Lower leg skin (tissue), 4 donors: ENCODE results near the gene APOL2. TPM values are rescaled to one million over a fixed set of nuclear protein-coding genes. Genes with fewer than 3 reads are reported as not detected.

Experiments
- DNase-seq, 2 donors: peaks; one replicate each; pipeline ENCODE4 v3.0.0-alpha.2; 2019; ENCODE audit warnings: low spot score in 2 of 2
- H3K4me3 ChIP-seq: fragments of 200-600 bp; sonication (generic); 2 replicates; pipeline ENCODE4 v1.5.1; 2017; ENCODE audit warnings: mild to moderate bottlenecking, low read depth; ENCODE audit not compliant: poor library complexity, severe bottlenecking
- CTCF ChIP-seq, 3 donors: fragments of 450-650 bp; IDR thresholded peaks; one replicate each; pipeline ENCODE4 v1.5.1; 2016; ENCODE audit warnings: antibody characterized with exemption in 3 of 3, mild to moderate bottlenecking in 3 of 3, moderate library complexity in 2 of 3
- POLR2A ChIP-seq, 2 donors: fragments of 450-650 bp; IDR thresholded peaks; one replicate each; pipeline ENCODE4 v1.6.1; 2016 to 2017; ENCODE audit warnings: antibody characterized with exemption in 2 of 2, mild to moderate bottlenecking in 1 of 2, moderate library complexity in 1 of 2
- whole genome bisulfite sequencing, 2 donors: methylation state at CpG; one replicate each; pipeline ENCODE4 v1.1.5; 2018; 5-methylcytosine and 5-hydroxymethylcytosine counted together
- intact Hi-C: fragments of 100-400 bp; cut with DNase I; formaldehyde crosslinking; loops from one replicate; pipeline ENCODE4 v1.15.0; 2023; ENCODE audit warnings: low total_unique reads
- total RNA-seq, 4 donors: library from RNA; depleted of rRNA; stranded (reverse); fragments of >200 nt; gene quantifications; one replicate each; pipeline ENCODE4 v1.1.0, GENCODE V29; 2016

APOL2 gene
- total RNA-seq, 4 donors from 2014 or later = 14.2 to 24.8 (median 20.0) TPM

- H3K4me3 ChIP-seq = no peak overlapping the region
- intact Hi-C loops = no loop called here
- TF ChIP-seq CTCF (IDR thresholded peaks at IDR 0.05) (no peak), POLR2A (IDR thresholded peaks at IDR 0.05) (no peak)
- no peak for DNase-seq
- WGBS, 2 donors = 80 to 87% methylated on average over 8 of the region's 8 CpGs
These were observed 11.5 kb downstream of the APOL2 start for GRCh38 chr22:36227806-36228205.

GRCh38 chr22:36227396-36227795 is 11.9 kb downstream of the APOL2 start:
- H3K4me3 ChIP-seq = no peak overlapping the region
- DNase-seq = no peak
- TF ChIP-seq POLR2A (IDR thresholded peaks at IDR 0.05) (no peak), CTCF (IDR thresholded peaks at IDR 0.05) (no peak)
- intact Hi-C loops = no loop called here
- WGBS, 2 donors = 92% methylated on average over 9 of the region's 9 CpGs

- 96 to 97% methylated on average over 5 of the region's 5 CpGs for WGBS, 2 donors
- intact Hi-C loops = no loop called here
- H3K4me3 ChIP-seq = no peak overlapping the region
- TF ChIP-seq CTCF (IDR thresholded peaks at IDR 0.05) (no peak), POLR2A (IDR thresholded peaks at IDR 0.05) (no peak)
- DNase-seq = peak in 1 of 2 donors; percentile 56
These were observed 13.1 kb downstream of the APOL2 start for GRCh38 chr22:36226189-36226588.

GRCh38 chr22:36225333-36225922 is 13.9 kb downstream of the APOL2 start:
- WGBS, 2 donors = 74 to 78% methylated on average over 9 of the region's 9 CpGs
- intact Hi-C loops = no loop called here

GRCh38 chr22:36224245-36224644 is 15.1 kb downstream of the APOL2 start:
- no peak overlapping the region for H3K4me3 ChIP-seq
- TF ChIP-seq POLR2A (IDR thresholded peaks at IDR 0.05) (no peak), CTCF (IDR thresholded peaks at IDR 0.05) (no peak)
- DNase-seq = peak in 1 of 2 donors; percentile 52
- 93% methylated on average over 4 of the region's 4 CpGs for WGBS, 2 donors
- intact Hi-C loops = no loop called here

More at GRCh38 chr22:36225333-36225922, 13.9 kb downstream of the APOL2 start:
- no peak overlapping the region for H3K4me3 ChIP-seq
- DNase-seq = peak in 1 of 2 donors; percentile 77
- no peak for TF ChIP-seq POLR2A (IDR thresholded peaks at IDR 0.05)
- TF ChIP-seq CTCF (IDR thresholded peaks at IDR 0.05) = no peak

GRCh38 chr22:36223504-36223903 is 15.8 kb downstream of the APOL2 start:
- WGBS, 2 donors = 89 to 91% methylated on average over 8 of the region's 8 CpGs

More at GRCh38 chr22:36223504-36223903, 15.8 kb downstream of the APOL2 start:
- no peak overlapping the region for H3K4me3 ChIP-seq
- intact Hi-C loops = no loop called here
- peak in 1 of 2 donors; percentile 74 for DNase-seq
- no peak for TF ChIP-seq CTCF (IDR thresholded peaks at IDR 0.05)
- no peak for TF ChIP-seq POLR2A (IDR thresholded peaks at IDR 0.05)
